Epithelial cell of proximal tubule (primary cell): ENCODE results near the gene CEP68. TPM values are rescaled to one million over a fixed set of nuclear protein-coding genes. Genes with fewer than 3 reads are reported as not detected.

ENCODE experiments used
- DNase-seq: peaks from one replicate; pipeline ENCODE4 v3.0.0-alpha.2; 2011; ENCODE audit warnings: low read depth
- H3K4me3 ChIP-seq: 2 replicates; pipeline ENCODE4 v1.5.1; 2011; ENCODE audit warnings: low read depth, mild to moderate bottlenecking, low read length
- CTCF ChIP-seq: conservative IDR thresholded peaks from 2 replicates; pipeline ENCODE4 v1.5.1; 2012; ENCODE audit warnings: low read depth, mild to moderate bottlenecking, low read length
- total RNA-seq: library from RNA; depleted of rRNA; stranded (reverse); fragments of >200 nt; gene quantifications from 2 replicates; pipeline ENCODE4 v1.2.3, GENCODE V29; 2015

Gene CEP68
- total RNA-seq, result 4.3 and 5.1 TPM in 2 replicates

GRCh38 chr2:65056215-65057053 lies at the start of gene CEP68:
CEP68 (plus strand) TSS chr2:65056416; CDS start chr2:65069445, 13,029 bp downstream.
- DNase-seq, result no peak
- TF ChIP-seq CTCF, result no peak
- H3K4me3 ChIP-seq, result peak within 1 kb of the TSS; percentile 87

GRCh38 chr2:65013776-65014175 lies 42.4 kb upstream of the CEP68 start:
- no peak for DNase-seq
- no peak overlapping the region for H3K4me3 ChIP-seq
- TF ChIP-seq CTCF, result no peak

- no peak for DNase-seq
- H3K4me3 ChIP-seq, result no peak overlapping the region
- no peak for TF ChIP-seq CTCF
These were observed 40.5 kb upstream of the CEP68 start for GRCh38 chr2:65015731-65016130.

- no peak for TF ChIP-seq CTCF
- no peak overlapping the region for H3K4me3 ChIP-seq
These were observed 39.4 kb upstream of the CEP68 start for GRCh38 chr2:65016789-65017188.

GRCh38 chr2:65017335-65017734 lies 38.9 kb upstream of the CEP68 start:
- no peak for DNase-seq
- peak; percentile 38 for TF ChIP-seq CTCF

More at GRCh38 chr2:65016789-65017188, 39.4 kb upstream of the CEP68 start:
- DNase-seq, result no peak

GRCh38 chr2:65018141-65018582 lies 38.1 kb upstream of the CEP68 start:
- H3K4me3 ChIP-seq, result no peak overlapping the region
- no peak for DNase-seq
- no peak for TF ChIP-seq CTCF

More at GRCh38 chr2:65017335-65017734, 38.9 kb upstream of the CEP68 start:
- no peak overlapping the region for H3K4me3 ChIP-seq

- no peak overlapping the region for H3K4me3 ChIP-seq
- no peak for DNase-seq
- no peak for TF ChIP-seq CTCF
These were observed 37.2 kb upstream of the CEP68 start for GRCh38 chr2:65019010-65019409.
